GM21423 (cell line): ENCODE measurements around the gene ARMC5.
"Not testable (repeated sequence)": the region's sequence is repeated elsewhere in the genome, so short reads cannot be mapped to it uniquely, and the experiment has no call there.

ENCODE experiments used
- ATAC-seq: cut with Tn5 transposase; IDR thresholded peaks from one replicate; pipeline ENCODE4 v1.9.1; 2021; ENCODE audit warnings: mild to moderate bottlenecking, moderate library complexity; ENCODE audit not compliant: unreplicated experiment

Gene ARMC5

DNA sequence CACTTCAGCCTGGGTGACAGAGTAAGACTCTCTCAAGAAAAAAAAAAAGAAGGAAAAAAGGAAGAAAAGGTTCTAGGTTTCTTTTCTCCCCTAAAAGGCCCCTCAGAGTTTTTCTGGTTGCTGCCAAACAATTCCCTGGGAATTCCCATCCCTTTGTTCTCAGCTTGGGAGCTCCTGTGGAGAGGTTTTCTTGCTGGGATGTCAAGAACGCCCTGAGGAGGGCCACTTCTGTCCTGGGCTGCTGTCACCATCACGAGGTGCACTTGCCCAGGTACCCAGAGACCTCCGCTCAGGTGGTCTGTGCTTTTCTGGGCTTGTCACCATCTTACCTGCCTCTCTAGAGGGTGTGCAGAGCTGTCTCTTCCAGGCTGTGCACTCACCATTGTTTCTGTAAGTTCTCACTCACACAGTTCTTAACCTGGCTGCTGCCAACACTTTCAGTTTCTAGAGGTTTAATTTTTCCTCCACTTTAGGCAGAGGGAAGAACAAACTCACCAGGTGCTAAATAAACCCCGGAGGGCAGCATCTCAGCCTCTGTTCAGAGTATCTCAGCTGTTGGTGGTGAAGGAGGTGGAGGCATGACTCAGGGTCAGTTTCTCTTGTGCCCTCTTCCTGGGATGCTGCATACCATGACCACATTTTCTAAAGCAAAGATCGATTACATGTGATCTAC, 28.8 kb upstream of the ARMC5 start:
- no peak for ATAC-seq

GRCh38 chr16:31435341-31436220, 23.7 kb upstream of the ARMC5 start:
- ATAC-seq: no peak

GRCh38 chr16:31436221-31437045, 22.9 kb upstream of the ARMC5 start:
- no peak for ATAC-seq

DNA sequence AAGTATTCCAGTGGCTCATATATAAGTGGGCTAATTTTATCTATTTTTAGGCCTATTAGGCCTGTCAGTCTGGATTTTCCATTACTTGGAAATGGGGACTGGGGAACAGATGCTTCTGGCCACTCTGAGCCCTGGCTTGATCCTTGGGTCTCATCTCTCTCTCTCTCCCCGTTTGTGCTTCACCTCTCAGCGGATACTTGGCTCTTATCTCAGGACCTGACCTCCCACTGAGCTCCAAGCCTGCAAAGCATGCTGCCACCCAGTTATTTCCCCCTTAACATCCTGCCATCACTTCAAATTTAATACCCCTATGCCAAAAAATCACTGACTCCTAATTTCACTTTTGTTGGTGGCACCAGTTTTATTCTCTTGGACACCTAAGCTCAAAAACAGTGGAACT, 20.9 kb upstream of the ARMC5 start:
- ATAC-seq: no peak

DNA sequence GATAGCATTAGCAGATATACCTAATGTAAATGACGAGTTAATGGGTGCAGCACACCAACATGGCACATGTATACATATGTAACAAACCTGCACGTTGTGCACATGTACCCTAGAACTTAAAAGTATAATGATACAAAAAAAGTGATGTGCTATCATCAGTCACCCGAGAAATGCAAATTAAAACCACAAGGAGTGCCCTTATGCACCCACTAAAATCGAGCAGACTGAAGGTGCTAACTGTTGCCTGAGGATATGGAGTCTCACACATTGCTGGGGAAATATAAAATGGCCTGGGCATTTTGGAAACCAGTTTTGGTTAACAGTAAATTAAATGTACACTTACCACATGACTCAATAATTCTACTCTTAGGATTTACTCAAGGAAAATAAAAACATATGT, 20.3 kb upstream of the ARMC5 start:
- ATAC-seq: not testable (repeated sequence)

GRCh38 chr16:31439519-31439918, 19.8 kb upstream of the ARMC5 start:
- ATAC-seq: no peak

DNA sequence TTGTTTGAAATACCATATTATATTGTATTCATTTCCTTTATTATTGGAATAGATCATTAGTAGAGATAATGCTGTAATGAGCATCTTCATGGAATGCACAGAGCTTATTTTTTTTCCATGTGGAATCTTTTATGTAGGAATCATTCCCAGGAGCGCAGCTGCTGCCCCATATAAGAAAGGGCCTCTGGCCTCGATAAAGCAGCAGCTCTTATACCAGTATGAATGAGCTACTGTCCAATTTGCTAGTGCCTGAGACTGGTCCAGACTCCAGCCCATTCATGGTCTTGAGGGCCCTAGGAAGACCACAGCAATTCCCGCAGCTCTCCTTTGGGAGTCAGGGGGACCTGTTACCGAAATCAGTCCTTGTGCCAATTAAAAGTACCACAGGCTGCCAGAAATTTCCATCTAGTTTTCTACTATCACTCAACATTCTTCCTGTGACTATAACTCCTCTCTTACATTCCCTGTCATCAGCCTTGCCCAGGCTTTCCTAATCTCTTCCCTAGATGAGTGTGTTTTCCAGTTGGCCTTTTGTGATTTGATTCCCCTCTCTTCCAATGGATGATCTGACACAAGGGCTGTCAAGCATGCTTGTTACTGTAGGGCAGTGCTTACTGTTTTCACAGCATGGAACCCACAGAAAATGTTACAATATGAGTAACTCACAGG, 18.7 kb upstream of the ARMC5 start:
- no peak for ATAC-seq

DNA sequence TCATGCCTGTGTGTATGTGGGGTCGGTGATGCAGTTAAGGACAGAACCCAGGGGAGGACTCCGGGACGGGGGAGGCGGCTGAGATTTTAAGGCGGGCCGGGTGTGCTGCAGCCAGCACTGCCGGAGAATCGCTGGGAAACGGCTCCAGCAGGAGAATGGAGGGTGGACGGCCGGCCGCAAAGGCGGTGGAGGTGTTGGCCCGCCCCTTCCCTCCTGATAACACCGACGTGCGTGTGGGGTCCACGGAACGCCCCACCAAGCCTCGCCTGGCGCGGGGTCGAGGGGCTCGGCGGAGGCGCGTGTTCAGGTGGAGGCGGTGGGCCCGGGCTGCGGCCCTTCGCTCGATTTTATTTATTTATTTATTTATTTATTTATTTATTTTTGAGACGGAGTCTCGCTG, 17.3 kb upstream of the ARMC5 start:
- ATAC-seq: no peak

DNA sequence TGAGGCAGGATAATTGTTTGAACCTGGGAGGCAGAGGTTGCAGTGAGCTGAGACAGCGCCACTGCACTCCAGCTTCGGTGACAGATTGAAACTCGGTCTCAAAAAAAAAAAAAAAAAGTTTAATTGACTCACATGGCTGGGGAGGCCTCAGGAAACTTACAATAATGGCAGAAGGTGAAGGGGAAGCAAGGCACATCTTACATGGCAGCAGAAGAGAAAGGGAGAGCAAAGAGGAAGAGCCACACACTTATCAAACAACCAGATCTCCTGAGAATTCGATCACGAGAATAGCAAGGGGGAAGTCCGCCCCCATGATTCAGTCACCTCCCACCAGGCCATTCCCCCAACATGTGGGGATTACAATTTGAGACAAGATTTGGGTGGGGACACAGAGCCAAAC, 13.4 kb upstream of the ARMC5 start:
- ATAC-seq: not testable (repeated sequence)

DNA sequence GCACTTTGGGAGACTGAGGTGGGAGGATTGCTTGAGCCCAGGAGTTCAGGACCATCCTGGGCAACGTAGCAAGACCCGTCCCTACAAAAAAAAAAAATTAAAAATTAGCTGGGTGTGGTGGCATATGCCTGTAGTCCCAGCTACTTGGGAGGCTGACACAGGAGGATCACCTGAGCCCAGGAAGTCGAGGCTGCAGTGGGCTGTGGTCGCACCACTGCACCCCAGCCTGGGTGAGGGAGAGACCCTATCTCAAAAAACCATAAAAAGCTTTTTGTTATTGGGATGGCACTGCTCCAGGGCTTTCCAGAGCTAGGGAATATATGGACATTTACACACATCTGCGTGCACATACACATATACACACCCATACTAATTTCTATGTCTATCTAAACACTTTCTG, 8.1 kb upstream of the ARMC5 start:
- no peak for ATAC-seq

DNA sequence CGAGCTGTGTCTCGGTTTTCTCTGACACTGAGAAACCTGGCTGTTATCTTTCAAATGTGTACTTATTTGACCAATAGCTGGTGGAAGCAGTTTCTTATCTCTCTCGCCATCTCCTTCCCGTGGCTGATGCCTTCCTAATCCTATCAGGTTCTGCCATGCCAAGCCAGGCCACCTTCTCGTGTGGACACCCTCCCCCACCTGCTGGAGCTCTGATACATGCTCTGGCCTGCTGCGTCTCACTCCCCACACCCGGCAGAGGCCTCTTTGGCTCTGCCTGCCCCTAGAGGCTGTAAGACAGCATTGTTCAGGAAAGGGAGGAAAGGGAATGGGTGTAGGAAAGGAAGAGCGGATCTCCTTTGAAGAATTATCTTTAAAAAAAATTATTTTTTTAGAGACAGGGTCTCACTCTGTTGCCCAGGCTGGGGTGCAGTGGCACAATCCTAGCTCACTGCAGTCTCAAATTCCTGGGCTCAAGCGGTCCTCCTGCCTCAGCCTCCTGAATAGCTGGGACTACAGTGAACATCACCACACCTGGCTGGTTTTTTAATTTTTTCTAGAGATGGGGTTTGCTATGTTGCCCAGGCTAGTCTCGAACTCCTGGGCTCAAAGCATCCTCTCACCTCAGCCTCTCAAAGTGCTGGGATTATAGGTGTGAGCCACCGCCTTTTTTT, 7.5 kb upstream of the ARMC5 start:
- ATAC-seq: no peak

GRCh38 chr16:31452631-31453106, 6.6 kb upstream of the ARMC5 start:
- ATAC-seq: no peak

DNA sequence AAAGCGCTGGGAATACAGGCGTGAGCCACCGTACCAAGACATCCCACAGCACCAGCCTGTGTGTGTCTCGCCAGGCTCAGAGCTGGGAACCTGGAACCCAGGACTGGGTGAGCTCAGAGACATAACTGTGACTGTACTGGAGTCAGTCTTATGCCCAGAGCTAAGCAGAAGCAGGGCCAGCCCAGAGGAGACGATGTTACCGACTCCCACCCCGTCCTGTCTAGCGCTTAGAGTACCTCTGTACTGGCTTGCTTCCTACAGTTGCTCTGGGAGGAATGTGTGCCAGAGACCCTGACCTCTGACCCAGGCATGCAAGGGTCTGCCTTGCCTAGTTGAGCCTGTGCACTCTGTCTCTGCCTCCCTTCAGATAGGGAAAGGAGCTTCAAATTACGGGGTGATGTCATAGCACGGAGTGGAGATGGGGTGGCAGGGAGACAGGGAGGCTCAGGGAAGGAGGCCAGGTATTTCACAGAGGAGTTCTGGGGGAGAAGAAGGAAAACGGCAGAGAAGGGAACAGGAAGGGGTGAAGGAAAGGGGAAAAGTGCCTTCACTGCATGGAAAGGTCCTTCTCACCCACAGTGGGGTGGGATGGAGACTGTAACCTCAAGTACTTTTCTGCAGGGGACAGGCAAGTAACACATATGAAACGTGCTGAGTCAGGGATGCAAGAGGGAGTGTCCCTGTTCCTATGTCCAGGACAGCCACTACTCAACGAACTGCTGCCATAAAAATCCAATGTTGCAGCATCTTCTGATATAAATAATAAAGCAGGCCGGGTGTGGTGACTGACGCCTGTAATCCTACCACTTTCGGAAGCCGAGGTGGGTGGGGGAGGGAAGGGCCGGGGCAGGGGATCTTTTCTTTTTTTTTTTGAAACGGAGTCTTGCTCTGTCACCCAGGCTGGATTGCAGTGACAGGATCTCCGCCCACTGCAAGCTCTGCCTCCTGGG, 5.8 kb upstream of the ARMC5 start:
- ATAC-seq: no peak

DNA sequence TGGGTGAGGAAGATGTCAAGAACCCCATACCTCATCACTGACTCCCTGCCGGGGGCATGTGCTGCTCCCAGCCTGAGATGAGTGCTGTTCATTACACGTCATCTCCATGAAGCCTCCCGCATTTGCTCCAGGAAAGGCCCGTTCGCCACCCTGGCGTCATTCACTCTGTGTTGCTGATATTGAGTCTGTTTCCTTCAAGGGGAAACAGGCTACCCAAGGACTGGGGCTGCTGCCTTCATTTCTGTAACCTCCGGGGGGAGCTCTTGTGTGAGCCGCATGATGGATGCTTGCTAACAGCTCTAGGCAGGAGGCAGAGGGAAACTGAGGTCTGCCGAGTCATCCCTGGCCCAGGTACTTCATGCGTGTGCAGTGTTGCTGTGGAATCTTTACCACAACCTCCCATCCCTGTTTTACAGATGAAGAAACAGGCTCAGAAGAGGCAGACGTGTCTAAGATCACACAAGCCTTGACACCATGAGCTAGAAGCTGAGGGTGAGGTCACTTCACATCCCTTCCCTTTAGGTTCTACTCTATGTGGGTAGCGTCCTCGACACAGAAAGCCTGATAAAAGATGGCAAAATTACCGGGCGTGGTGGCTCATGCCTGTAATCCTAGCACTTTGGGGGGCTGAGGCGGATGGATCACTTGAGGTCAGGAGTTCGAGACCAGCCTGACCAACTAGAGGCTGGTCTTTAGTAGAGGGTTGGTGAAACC, 3.5 kb upstream of the ARMC5 start:
- ATAC-seq: no peak

GRCh38 chr16:31456988-31457360, 2.3 kb upstream of the ARMC5 start:
- ATAC-seq: no peak

- no peak for ATAC-seq
Measured at GRCh38 chr16:31458073-31458843, 1.0 kb upstream of the ARMC5 start.

GRCh38 chr16:31459687-31460581, 633 bp downstream of the ARMC5 start:
- peak; percentile 60 for ATAC-seq
